CD4-positive, alpha-beta T cell treated with Interleukin-6 for 4 hours (primary cell): ENCODE measurements around the gene EVA1B.

Source experiments
- DNase-seq: peaks from one replicate; pipeline ENCODE4 v3.0.0-alpha.2; 2020; ENCODE audit warnings: mixed read lengths

EVA1B gene

DNA sequence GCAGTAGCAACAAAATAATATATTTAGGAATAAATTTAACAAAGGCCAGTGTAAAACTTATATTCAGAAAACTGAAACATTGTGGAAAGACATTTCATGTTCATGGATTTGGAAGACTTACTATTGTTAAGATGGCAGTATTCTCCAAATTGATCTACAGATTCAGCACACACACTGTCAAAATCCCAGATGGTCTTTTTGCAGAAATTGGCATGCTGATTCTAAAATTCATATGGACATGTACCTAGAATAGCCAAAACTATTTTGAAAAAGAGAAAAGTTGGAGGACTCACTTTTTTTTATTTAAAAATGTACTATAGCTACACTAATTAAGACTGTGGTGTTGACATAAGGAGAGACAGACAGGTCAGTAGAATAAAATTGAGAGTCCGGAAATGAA lies 49.2 kb downstream of the EVA1B start:
- DNase-seq, result no peak

DNA sequence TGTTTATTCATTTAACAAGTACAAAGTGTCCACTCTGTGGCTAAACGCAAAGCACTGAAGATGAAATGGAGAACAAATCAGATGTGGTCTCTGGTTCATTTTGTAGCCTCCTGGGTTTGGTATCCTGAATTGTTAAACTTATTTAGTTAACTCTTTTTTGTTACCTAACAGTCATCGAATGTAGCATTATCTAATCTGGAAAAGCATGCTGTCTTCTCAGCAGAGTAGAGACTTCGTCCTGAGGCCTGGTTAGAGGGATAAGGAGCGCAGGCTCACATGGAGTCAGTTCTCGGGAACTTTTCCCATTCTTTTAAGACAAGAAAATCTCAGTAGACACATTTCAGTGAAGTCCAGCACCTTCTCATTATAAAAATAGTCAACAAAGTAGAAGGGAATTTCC lies 50.4 kb downstream of the EVA1B start:
- DNase-seq, result no peak
